MCF 10A (cell line): ENCODE measurements around the gene ATP1B2. TPM values are rescaled to one million over a fixed set of nuclear protein-coding genes. Genes with fewer than 3 reads are reported as not detected.

Experiments
- BruUV-seq: library from RNA; stranded (reverse); fragments of 400-500 nt; replicated peaks from 2 replicates; lab custom pipeline; 2021; lab: Mats Ljungman, UMichigan
- CTCF ChIA-PET: fragments of 300-600 bp; sonication (Branson Sonifier 250); formaldehyde crosslinking; extraction: SDS; loops from one replicate; lab custom pipeline; 2021; ENCODE audit warnings: antibody characterized with exemption, inconsistent platforms; lab: Yijun Ruan, JAX
- POLR2A ChIA-PET: fragments of 300-600, 350-650 bp; sonication (Branson Sonifier 250); formaldehyde crosslinking; extraction: SDS; loops from one replicate; lab custom pipeline; 2020; ENCODE audit warnings: antibody characterized with exemption, inconsistent platforms; lab: Yijun Ruan, JAX
- DNase-seq: peaks from one replicate; pipeline ENCODE4 v3.0.0-alpha.2; 2018; ENCODE audit not compliant: unreplicated experiment
- H3K27ac Mint-ChIP-seq: one replicate; pipeline ENCODE4 v1.8.0; 2022; ENCODE audit warnings: mild to moderate bottlenecking, low read depth, mixed read lengths; ENCODE audit not compliant: unreplicated experiment
- H3K27me3 Mint-ChIP-seq: one replicate; pipeline ENCODE4 v1.8.0; 2022; ENCODE audit warnings: mixed read lengths; ENCODE audit not compliant: insufficient read depth, unreplicated experiment
- H3K36me3 Mint-ChIP-seq: one replicate; pipeline ENCODE4 v1.8.0; 2022; ENCODE audit warnings: mild to moderate bottlenecking, moderate library complexity, mixed read lengths; ENCODE audit not compliant: insufficient read depth, unreplicated experiment
- H3K4me1 Mint-ChIP-seq: one replicate; pipeline ENCODE4 v1.8.0; 2022; ENCODE audit warnings: mixed read lengths; ENCODE audit not compliant: insufficient read depth, unreplicated experiment
- H3K4me3 Mint-ChIP-seq: one replicate; pipeline ENCODE4 v1.8.0; 2022; ENCODE audit warnings: mild to moderate bottlenecking, moderate library complexity, mixed read lengths; ENCODE audit not compliant: unreplicated experiment
- H3K9me3 Mint-ChIP-seq: one replicate; pipeline ENCODE4 v1.8.0; 2022; ENCODE audit warnings: mixed read lengths; ENCODE audit not compliant: unreplicated experiment
- CTCF ChIP-seq: fragments of 200-600 bp; IDR thresholded peaks from one replicate; pipeline ENCODE4 v1.8.0; 2022; ENCODE audit warnings: antibody characterized with exemption, mild to moderate bottlenecking; ENCODE audit not compliant: unreplicated experiment
- intact Hi-C: fragments of 100-400 bp; cut with micrococcal nuclease; formaldehyde crosslinking; loops from 2 replicates; pipeline ENCODE4 v1.14.1; 2022
- total RNA-seq: library from RNA; stranded (reverse); gene quantifications from 2 replicates; pipeline ENCODE4 v1.2.3, GENCODE V29; 2022

Gene ATP1B2
- total RNA-seq, 1 experiment from 2014 or later = not detected

- BruUV-seq = no TSS peak
- Mint-ChIP-seq H3K4me3 (peak overlapping the region; percentile 97), H3K36me3 (peaks cover 42% of the 10 kb centered on the region), H3K27me3 (no peaks in the 10 kb centered on the region), H3K4me1 (peaks cover 18% of the 10 kb centered on the region), H3K27ac (peak overlapping the region; percentile 100), H3K9me3 (no peaks in the 10 kb centered on the region)
- TF ChIP-seq CTCF = no peak
- no peak for DNase-seq
- CTCF ChIA-PET = interaction anchor here (0.6 to 7.3 kb wide), 8 partner anchors 12 to 1158 kb away, joined by 3 to 89 read pairs (median 4); partner anchors contain the start of genes MPDU1, SAT2 and SOX15
- POLR2A ChIA-PET = interaction anchor here (0.6 to 7.2 kb wide), 22 partner anchors 12 to 472 kb away, joined by 3 to 303 read pairs (median 8); partner anchors contain the start of genes CD68, DNAH2, FXR2 and MPDU1
- intact Hi-C loops = loop anchor here (5.0 to 10.0 kb wide), 4 partner anchors 113 to 330 kb away; partner anchors contain the start of genes FGF11, KCTD11, TMEM102 and TMEM95
Observed at GRCh38 chr17:7684851-7685532, 34.3 kb downstream of the ATP1B2 start.

- POLR2A ChIA-PET = interaction anchor here (0.6 to 7.2 kb wide), 48 partner anchors 8 to 698 kb away, joined by 3 to 303 read pairs (median 6); partner anchors contain the start of genes ACADVL, ALOXE3, CD68 and CNTROB
- peak; percentile 91 for DNase-seq
- Mint-ChIP-seq H3K36me3 (peaks cover 44% of the 10 kb centered on the region), H3K4me1 (peaks cover 22% of the 10 kb centered on the region), H3K4me3 (peak overlapping the region; percentile 97), H3K27ac (peak overlapping the region; percentile 100), H3K27me3 (no peaks in the 10 kb centered on the region), H3K9me3 (no peaks in the 10 kb centered on the region)
- TF ChIP-seq CTCF = no peak
- BruUV-seq = no TSS peak
- intact Hi-C loops = loop anchor here (5.0 to 10.0 kb wide), 4 partner anchors 113 to 331 kb away; partner anchors contain the start of genes FGF11, KCTD11, TMEM102 and TMEM95
- CTCF ChIA-PET = interaction anchor here (0.6 to 7.3 kb wide), 9 partner anchors 11 to 410 kb away, joined by 3 to 89 read pairs (median 5); partner anchors contain the start of genes MPDU1 and SOX15
Observed at GRCh38 chr17:7685533-7686221, 35.0 kb downstream of the ATP1B2 start.

- Mint-ChIP-seq H3K36me3 (peaks cover 50% of the 10 kb centered on the region), H3K4me3 (peak overlapping the region; percentile 97), H3K4me1 (peaks cover 22% of the 10 kb centered on the region), H3K27ac (peak overlapping the region; percentile 100), H3K9me3 (no peaks in the 10 kb centered on the region), H3K27me3 (no peaks in the 10 kb centered on the region)
- intact Hi-C loops = loop anchor here (5.0 to 10.0 kb wide), 4 partner anchors 114 to 332 kb away; partner anchors contain the start of genes FGF11, KCTD11, TMEM102 and TMEM95
- ChIA-PET POLR2A (interaction anchor here (0.6 to 7.2 kb wide), 60 partner anchors 9 to 697 kb away, joined by 3 to 303 read pairs (median 6); partner anchors contain the start of genes ACADVL, ALOXE3, ATP1B2 and CD68), CTCF (interaction anchor here (0.5 to 7.3 kb wide), 23 partner anchors 13 to 545 kb away, joined by 3 to 89 read pairs (median 5); partner anchors contain the start of genes ATP1B2, DNAH2, MPDU1 and SAT2)
- TSS peak; percentile 90 for BruUV-seq
- peak; percentile 88 for DNase-seq
- TF ChIP-seq CTCF = no peak
Observed at GRCh38 chr17:7686222-7687071, 35.7 kb downstream of the ATP1B2 start.
